GM12878 (cell line): ENCODE results near the gene TRIP6.

Source experiments
- CBX5 ChIP-seq: sonication (generic); IDR thresholded peaks from 2 replicates; pipeline ENCODE4 v1.6.1; 2016; ENCODE audit warnings: low read depth, moderate library complexity, mild to moderate bottlenecking, inconsistent platforms
- EZH2 ChIP-seq: IDR thresholded peaks from 2 replicates; pipeline ENCODE4 v1.6.1; 2012; ENCODE audit warnings: low read depth, mild to moderate bottlenecking, control low read depth, inconsistent platforms, low read length, borderline replicate concordance; ENCODE audit not compliant: control insufficient read depth
- NFYB ChIP-seq: IDR thresholded peaks from 2 replicates; pipeline ENCODE4 v1.6.1; 2011; ENCODE audit warnings: low read depth, mild to moderate bottlenecking, low read length, improper control_type of control experiment, moderate library complexity; ENCODE audit not compliant: insufficient read depth
- POLR2AphosphoS5 ChIP-seq: IDR thresholded peaks from 2 replicates; pipeline ENCODE4 v1.6.1; 2011; ENCODE audit warnings: mild to moderate bottlenecking, low read length, inconsistent platforms
- ZNF274 ChIP-seq: IDR thresholded peaks from one replicate; pipeline ENCODE4 v1.8.0; 2011; ENCODE audit not compliant: insufficient read length, insufficient read depth
- TF ChIP-seq, protein P1 (sequence below): fragments of 450-650 bp; conservative IDR thresholded peaks from 2 replicates; pipeline ENCODE4 v1.6.1; 2017; ENCODE audit warnings: mild to moderate bottlenecking, moderate library complexity
- TF ChIP-seq, protein P2 (sequence below): IDR thresholded peaks from 2 replicates; pipeline ENCODE4 v1.6.1; 2011; ENCODE audit warnings: borderline replicate concordance, low read depth, mild to moderate bottlenecking, moderate library complexity, mixed read lengths, low read length; ENCODE audit not compliant: insufficient read depth; ENCODE audit errors: extremely low read length
- TF ChIP-seq, protein P3 (sequence below), 3 experiments: IDR thresholded peaks in 2 of 3; conservative IDR thresholded peaks in 1 of 3; 2 replicates each; pipeline ENCODE4 v1.5.1; 2011; ENCODE audit warnings: low read depth in 3 of 3, low read length in 3 of 3, mild to moderate bottlenecking in 3 of 3, control low read depth in 2 of 3, moderate library complexity in 2 of 3, inconsistent platforms in 1 of 3, mixed read lengths in 1 of 3; ENCODE audit not compliant: control insufficient read depth in 2 of 3, insufficient read depth in 1 of 3; ENCODE audit errors: extremely low read depth in 1 of 3
- TF ChIP-seq, protein P4 (sequence below): fragments of 150-350 bp; IDR thresholded peaks from 2 replicates; pipeline ENCODE4 v1.6.1; 2016; ENCODE audit warnings: low read depth, low read length
- TF ChIP-seq, protein P5 (sequence below): fragments of 450-650 bp; IDR thresholded peaks from 2 replicates; pipeline ENCODE4 v1.6.1; 2014; ENCODE audit warnings: mild to moderate bottlenecking
- TF ChIP-seq, protein P6 (sequence below): IDR thresholded peaks from 2 replicates; pipeline ENCODE4 v1.6.1; 2011; ENCODE audit warnings: mild to moderate bottlenecking, low read depth, low read length, moderate library complexity; ENCODE audit not compliant: insufficient replicate concordance

DNA sequence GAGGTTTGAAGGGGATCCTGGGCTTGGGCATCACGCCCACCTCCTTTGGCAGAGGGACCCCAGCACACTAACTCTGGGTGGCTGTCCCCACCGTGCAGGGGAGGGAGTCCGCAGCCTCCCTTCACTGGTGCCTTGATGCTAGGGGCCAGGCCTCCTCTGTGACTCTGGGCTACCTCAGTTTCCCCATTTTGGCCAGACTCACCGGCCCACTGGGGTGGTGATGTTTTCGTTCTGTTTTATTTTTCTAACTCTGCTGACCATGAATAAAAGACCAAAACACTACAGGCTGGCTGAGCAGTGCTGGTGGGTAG is 503 bp upstream of the TRIP6 start:
- TF ChIP-seq, protein P1, sequence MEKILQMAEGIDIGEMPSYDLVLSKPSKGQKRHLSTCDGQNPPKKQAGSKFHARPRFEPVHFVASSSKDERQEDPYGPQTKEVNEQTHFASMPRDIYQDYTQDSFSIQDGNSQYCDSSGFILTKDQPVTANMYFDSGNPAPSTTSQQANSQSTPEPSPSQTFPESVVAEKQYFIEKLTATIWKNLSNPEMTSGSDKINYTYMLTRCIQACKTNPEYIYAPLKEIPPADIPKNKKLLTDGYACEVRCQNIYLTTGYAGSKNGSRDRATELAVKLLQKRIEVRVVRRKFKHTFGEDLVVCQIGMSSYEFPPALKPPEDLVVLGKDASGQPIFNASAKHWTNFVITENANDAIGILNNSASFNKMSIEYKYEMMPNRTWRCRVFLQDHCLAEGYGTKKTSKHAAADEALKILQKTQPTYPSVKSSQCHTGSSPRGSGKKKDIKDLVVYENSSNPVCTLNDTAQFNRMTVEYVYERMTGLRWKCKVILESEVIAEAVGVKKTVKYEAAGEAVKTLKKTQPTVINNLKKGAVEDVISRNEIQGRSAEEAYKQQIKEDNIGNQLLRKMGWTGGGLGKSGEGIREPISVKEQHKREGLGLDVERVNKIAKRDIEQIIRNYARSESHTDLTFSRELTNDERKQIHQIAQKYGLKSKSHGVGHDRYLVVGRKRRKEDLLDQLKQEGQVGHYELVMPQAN, result no peak
- TF ChIP-seq, protein P2, sequence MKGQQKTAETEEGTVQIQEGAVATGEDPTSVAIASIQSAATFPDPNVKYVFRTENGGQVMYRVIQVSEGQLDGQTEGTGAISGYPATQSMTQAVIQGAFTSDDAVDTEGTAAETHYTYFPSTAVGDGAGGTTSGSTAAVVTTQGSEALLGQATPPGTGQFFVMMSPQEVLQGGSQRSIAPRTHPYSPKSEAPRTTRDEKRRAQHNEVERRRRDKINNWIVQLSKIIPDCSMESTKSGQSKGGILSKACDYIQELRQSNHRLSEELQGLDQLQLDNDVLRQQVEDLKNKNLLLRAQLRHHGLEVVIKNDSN, result no peak
- TF ChIP-seq CBX5 (no peak), EZH2 (no peak), NFYB (no peak), POLR2AphosphoS5 (no peak), ZNF274 (no peak)
- TF ChIP-seq, protein P3, sequence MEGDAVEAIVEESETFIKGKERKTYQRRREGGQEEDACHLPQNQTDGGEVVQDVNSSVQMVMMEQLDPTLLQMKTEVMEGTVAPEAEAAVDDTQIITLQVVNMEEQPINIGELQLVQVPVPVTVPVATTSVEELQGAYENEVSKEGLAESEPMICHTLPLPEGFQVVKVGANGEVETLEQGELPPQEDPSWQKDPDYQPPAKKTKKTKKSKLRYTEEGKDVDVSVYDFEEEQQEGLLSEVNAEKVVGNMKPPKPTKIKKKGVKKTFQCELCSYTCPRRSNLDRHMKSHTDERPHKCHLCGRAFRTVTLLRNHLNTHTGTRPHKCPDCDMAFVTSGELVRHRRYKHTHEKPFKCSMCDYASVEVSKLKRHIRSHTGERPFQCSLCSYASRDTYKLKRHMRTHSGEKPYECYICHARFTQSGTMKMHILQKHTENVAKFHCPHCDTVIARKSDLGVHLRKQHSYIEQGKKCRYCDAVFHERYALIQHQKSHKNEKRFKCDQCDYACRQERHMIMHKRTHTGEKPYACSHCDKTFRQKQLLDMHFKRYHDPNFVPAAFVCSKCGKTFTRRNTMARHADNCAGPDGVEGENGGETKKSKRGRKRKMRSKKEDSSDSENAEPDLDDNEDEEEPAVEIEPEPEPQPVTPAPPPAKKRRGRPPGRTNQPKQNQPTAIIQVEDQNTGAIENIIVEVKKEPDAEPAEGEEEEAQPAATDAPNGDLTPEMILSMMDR (IDR thresholded peaks at IDR 0.05 in 2 of 3, conservative IDR thresholded peaks at IDR 0.05 in 1 of 3; ENCODE audit: control insufficient read depth in 2 of 3, extremely low read depth in 1 of 3, insufficient read depth in 1 of 3, low read depth in 3 of 3, low read length in 3 of 3), result no peak
- TF ChIP-seq, protein P4, sequence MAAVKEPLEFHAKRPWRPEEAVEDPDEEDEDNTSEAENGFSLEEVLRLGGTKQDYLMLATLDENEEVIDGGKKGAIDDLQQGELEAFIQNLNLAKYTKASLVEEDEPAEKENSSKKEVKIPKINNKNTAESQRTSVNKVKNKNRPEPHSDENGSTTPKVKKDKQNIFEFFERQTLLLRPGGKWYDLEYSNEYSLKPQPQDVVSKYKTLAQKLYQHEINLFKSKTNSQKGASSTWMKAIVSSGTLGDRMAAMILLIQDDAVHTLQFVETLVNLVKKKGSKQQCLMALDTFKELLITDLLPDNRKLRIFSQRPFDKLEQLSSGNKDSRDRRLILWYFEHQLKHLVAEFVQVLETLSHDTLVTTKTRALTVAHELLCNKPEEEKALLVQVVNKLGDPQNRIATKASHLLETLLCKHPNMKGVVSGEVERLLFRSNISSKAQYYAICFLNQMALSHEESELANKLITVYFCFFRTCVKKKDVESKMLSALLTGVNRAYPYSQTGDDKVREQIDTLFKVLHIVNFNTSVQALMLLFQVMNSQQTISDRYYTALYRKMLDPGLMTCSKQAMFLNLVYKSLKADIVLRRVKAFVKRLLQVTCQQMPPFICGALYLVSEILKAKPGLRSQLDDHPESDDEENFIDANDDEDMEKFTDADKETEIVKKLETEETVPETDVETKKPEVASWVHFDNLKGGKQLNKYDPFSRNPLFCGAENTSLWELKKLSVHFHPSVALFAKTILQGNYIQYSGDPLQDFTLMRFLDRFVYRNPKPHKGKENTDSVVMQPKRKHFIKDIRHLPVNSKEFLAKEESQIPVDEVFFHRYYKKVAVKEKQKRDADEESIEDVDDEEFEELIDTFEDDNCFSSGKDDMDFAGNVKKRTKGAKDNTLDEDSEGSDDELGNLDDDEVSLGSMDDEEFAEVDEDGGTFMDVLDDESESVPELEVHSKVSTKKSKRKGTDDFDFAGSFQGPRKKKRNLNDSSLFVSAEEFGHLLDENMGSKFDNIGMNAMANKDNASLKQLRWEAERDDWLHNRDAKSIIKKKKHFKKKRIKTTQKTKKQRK, result no peak
- TF ChIP-seq, protein P5, sequence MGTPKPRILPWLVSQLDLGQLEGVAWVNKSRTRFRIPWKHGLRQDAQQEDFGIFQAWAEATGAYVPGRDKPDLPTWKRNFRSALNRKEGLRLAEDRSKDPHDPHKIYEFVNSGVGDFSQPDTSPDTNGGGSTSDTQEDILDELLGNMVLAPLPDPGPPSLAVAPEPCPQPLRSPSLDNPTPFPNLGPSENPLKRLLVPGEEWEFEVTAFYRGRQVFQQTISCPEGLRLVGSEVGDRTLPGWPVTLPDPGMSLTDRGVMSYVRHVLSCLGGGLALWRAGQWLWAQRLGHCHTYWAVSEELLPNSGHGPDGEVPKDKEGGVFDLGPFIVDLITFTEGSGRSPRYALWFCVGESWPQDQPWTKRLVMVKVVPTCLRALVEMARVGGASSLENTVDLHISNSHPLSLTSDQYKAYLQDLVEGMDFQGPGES, result no peak
- TF ChIP-seq, protein P6, sequence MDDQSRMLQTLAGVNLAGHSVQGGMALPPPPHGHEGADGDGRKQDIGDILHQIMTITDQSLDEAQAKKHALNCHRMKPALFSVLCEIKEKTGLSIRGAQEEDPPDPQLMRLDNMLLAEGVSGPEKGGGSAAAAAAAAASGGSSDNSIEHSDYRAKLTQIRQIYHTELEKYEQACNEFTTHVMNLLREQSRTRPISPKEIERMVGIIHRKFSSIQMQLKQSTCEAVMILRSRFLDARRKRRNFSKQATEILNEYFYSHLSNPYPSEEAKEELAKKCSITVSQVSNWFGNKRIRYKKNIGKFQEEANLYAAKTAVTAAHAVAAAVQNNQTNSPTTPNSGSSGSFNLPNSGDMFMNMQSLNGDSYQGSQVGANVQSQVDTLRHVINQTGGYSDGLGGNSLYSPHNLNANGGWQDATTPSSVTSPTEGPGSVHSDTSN, result no peak
